HG03280 (cell line): ENCODE data around the gene LEMD2.

Experiments
- ATAC-seq: cut with Tn5 transposase; IDR thresholded peaks from one replicate; pipeline ENCODE4 v1.9.1; 2021; ENCODE audit warnings: mild to moderate bottlenecking, moderate library complexity; ENCODE audit not compliant: unreplicated experiment

Gene LEMD2

GRCh38 chr6:33820243-33820642, 31.3 kb upstream of the LEMD2 start:
- no peak for ATAC-seq

GRCh38 chr6:33819021-33819420, 30.1 kb upstream of the LEMD2 start:
- no peak for ATAC-seq

- ATAC-seq: no peak
These were observed 29.4 kb upstream of the LEMD2 start for GRCh38 chr6:33818293-33818692.

- no peak for ATAC-seq
These were observed 28.6 kb upstream of the LEMD2 start for GRCh38 chr6:33817489-33817888.

- ATAC-seq: no peak
These were observed 28.0 kb upstream of the LEMD2 start for GRCh38 chr6:33816911-33817310.

- ATAC-seq: no peak
These were observed 26.9 kb upstream of the LEMD2 start for GRCh38 chr6:33815854-33816253.

- ATAC-seq: no peak
These were observed 25.4 kb upstream of the LEMD2 start for GRCh38 chr6:33813990-33814985.

GRCh38 chr6:33813246-33813904, 24.4 kb upstream of the LEMD2 start:
- no peak for ATAC-seq

GRCh38 chr6:33812669-33813068, 23.7 kb upstream of the LEMD2 start:
- no peak for ATAC-seq

- no peak for ATAC-seq
These were observed 20.7 kb upstream of the LEMD2 start for GRCh38 chr6:33809594-33809993.

GRCh38 chr6:33808641-33809180, 19.8 kb upstream of the LEMD2 start:
- ATAC-seq: no peak

GRCh38 chr6:33807606-33808005, 18.7 kb upstream of the LEMD2 start:
- ATAC-seq: no peak

- no peak for ATAC-seq
These were observed 17.9 kb upstream of the LEMD2 start for GRCh38 chr6:33806841-33807240.

GRCh38 chr6:33803571-33804053, 14.7 kb upstream of the LEMD2 start, which contains the start of gene MLN:
TSS of gene MLN (minus strand) at chr6:33804003. CDS start at chr6:33801163, 2,840 bp downstream.
- no peak for ATAC-seq

- no peak for ATAC-seq
These were observed 13.4 kb upstream of the LEMD2 start for GRCh38 chr6:33802186-33802958.

- no peak for ATAC-seq
These were observed 12.7 kb upstream of the LEMD2 start for GRCh38 chr6:33801611-33802010.

GRCh38 chr6:33800248-33800969, 11.5 kb upstream of the LEMD2 start:
- no peak for ATAC-seq

- no peak for ATAC-seq
These were observed 10.7 kb upstream of the LEMD2 start for GRCh38 chr6:33799454-33800113.

- ATAC-seq: no peak
These were observed 9.5 kb upstream of the LEMD2 start for GRCh38 chr6:33798343-33798848.
